GM12878 (cell line): Measurements from ENCODE around the gene LGALS13. TPM values are rescaled to one million over a fixed set of nuclear protein-coding genes. Genes with fewer than 3 reads are reported as not detected.

Experiments used
- ATAC-seq: fragments of 200-7000 bp; cut with Tn5 transposase; 3 replicates; pipeline ENCODE4 v1.9.1; 2020; ENCODE audit warnings: mild to moderate bottlenecking, moderate library complexity
- BruUV-seq: library from RNA; stranded (reverse); fragments of 400-500 nt; replicated peaks from 2 replicates; lab custom pipeline; 2021; lab: Mats Ljungman, UMichigan
- CTCF ChIA-PET: fragments of 300-600 bp; sonication (Branson Sonifier 250); formaldehyde crosslinking; extraction: SDS; loops from one replicate; lab custom pipeline; 2021; ENCODE audit warnings: inconsistent platforms; lab: Yijun Ruan, JAX
- POLR2A ChIA-PET: fragments of 350-600 bp; formaldehyde crosslinking; extraction: SDS; loops from one replicate; lab custom pipeline; 2021; ENCODE audit warnings: inconsistent platforms; lab: Charles Lee
- RAD21 ChIA-PET: fragments of 300-600 bp; sonication (Branson Sonifier 250); formaldehyde crosslinking; loops from one replicate; lab custom pipeline; 2023; ENCODE audit warnings: antibody characterized with exemption; ENCODE audit not compliant: unreplicated experiment; lab: Charles Lee
- SMC1A ChIA-PET: fragments of 300-600 bp; sonication (Branson Sonifier 250); formaldehyde crosslinking; loops from one replicate; lab custom pipeline; 2023; ENCODE audit not compliant: unreplicated experiment, uncharacterized antibody; lab: Charles Lee
- DNase-seq: peaks from one replicate; pipeline ENCODE4 v3.0.0-alpha.2; 2011; ENCODE audit warnings: low read depth, low spot score
- FAIRE-seq: peaks from 3 replicates; lab custom pipeline; 2011; peaks lifted over from hg19 to GRCh38; lab: Jason Lieb, UNC
- H2AFZ ChIP-seq: 2 replicates; pipeline ENCODE4 v1.6.0; 2011; ENCODE audit warnings: low read depth, low read length, control low read depth; ENCODE audit not compliant: control insufficient read depth
- H3K27ac ChIP-seq: 2 replicates; pipeline ENCODE4 v1.5.1; 2011; ENCODE audit warnings: control low read depth; ENCODE audit not compliant: control insufficient read depth, insufficient read depth
- H3K27me3 ChIP-seq, 2 experiments: replicated peaks in 1 of 2; 2 replicates each; pipeline versions ENCODE4 v1.6.0 to v1.6.1; 2011; ENCODE audit warnings: low read length in 1 of 2; ENCODE audit not compliant: control insufficient read depth in 2 of 2, insufficient read depth in 2 of 2
- H3K36me3 ChIP-seq, 2 experiments: 2 replicates each; pipeline ENCODE4 v1.5.1; 2011; ENCODE audit warnings: low read length in 1 of 2; ENCODE audit not compliant: control insufficient read depth in 2 of 2, insufficient read depth in 2 of 2
- H3K4me1 ChIP-seq: 2 replicates; pipeline ENCODE4 v1.6.1; 2011; ENCODE audit warnings: mild to moderate bottlenecking, low read length, moderate library complexity, mixed read lengths; ENCODE audit not compliant: control insufficient read depth, insufficient read depth
- H3K4me2 ChIP-seq: 2 replicates; pipeline ENCODE4 v1.6.0; 2011; ENCODE audit warnings: control low read depth; ENCODE audit not compliant: control insufficient read depth, insufficient read depth
- H3K4me3 ChIP-seq: fragments of 200-600 bp; sonication (generic); 2 replicates; pipeline ENCODE4 v1.5.1; 2016
- H3K79me2 ChIP-seq: 2 replicates; pipeline ENCODE4 v1.6.0; 2011; ENCODE audit warnings: low read length; ENCODE audit not compliant: control insufficient read depth, insufficient read depth
- H3K9ac ChIP-seq: 2 replicates; pipeline ENCODE4 v1.8.0; 2011; ENCODE audit warnings: low read length, control low read depth, mixed read lengths; ENCODE audit not compliant: control insufficient read depth, insufficient read depth
- H3K9me3 ChIP-seq: replicated peaks from 3 replicates; pipeline ENCODE4 v1.5.1; 2011; ENCODE audit warnings: mild to moderate bottlenecking, low read length; ENCODE audit not compliant: control insufficient read depth, insufficient read depth
- H4K20me1 ChIP-seq: 2 replicates; pipeline ENCODE4 v1.6.0; 2011; ENCODE audit not compliant: control insufficient read depth, insufficient read depth
- ATF2 ChIP-seq: IDR thresholded peaks from 2 replicates; pipeline ENCODE4 v1.6.1; 2012; ENCODE audit warnings: low read length, inconsistent platforms
- ETV6 ChIP-seq, 2 experiments: fragments of 450-650 bp in 1 of 2; IDR thresholded peaks in 1 of 2; conservative IDR thresholded peaks in 1 of 2; 2 replicates each; pipeline ENCODE4 v1.6.1; 2014; ENCODE audit warnings: antibody characterized with exemption in 1 of 2, borderline replicate concordance in 1 of 2, low read depth in 1 of 2, mild to moderate bottlenecking in 1 of 2, moderate library complexity in 1 of 2
- EZH2 ChIP-seq: IDR thresholded peaks from 2 replicates; pipeline ENCODE4 v1.6.1; 2012; ENCODE audit warnings: low read depth, mild to moderate bottlenecking, control low read depth, inconsistent platforms, low read length, borderline replicate concordance; ENCODE audit not compliant: control insufficient read depth
- IKZF1 ChIP-seq: fragments of 450-650 bp; conservative IDR thresholded peaks from 2 replicates; pipeline ENCODE4 v1.6.1; 2017; ENCODE audit warnings: antibody characterized with exemption, mild to moderate bottlenecking
- IKZF2 ChIP-seq, 2 experiments: fragments of 450-650 bp; IDR thresholded peaks; 2 replicates each; pipeline ENCODE4 v1.6.1; 2017; ENCODE audit warnings: mild to moderate bottlenecking in 2 of 2, moderate library complexity in 2 of 2
- IRF4 ChIP-seq: IDR thresholded peaks from 2 replicates; pipeline ENCODE4 v1.6.1; 2011; ENCODE audit warnings: low read depth, low read length
- KAT2A ChIP-seq: conservative IDR thresholded peaks from 2 replicates; pipeline ENCODE4 v1.6.1; 2011; ENCODE audit warnings: low read depth, low read length; ENCODE audit not compliant: control insufficient read depth
- MEF2A ChIP-seq: IDR thresholded peaks from 2 replicates; pipeline ENCODE4 v1.6.1; 2011; ENCODE audit warnings: low read depth, mild to moderate bottlenecking, low read length, moderate library complexity; ENCODE audit not compliant: insufficient read depth
- MTA3 ChIP-seq: IDR thresholded peaks from 2 replicates; pipeline ENCODE4 v1.6.1; 2012; ENCODE audit warnings: low read length, inconsistent platforms, borderline replicate concordance
- NFIC ChIP-seq: IDR thresholded peaks from 2 replicates; pipeline ENCODE4 v1.6.1; 2012; ENCODE audit warnings: low read depth, mild to moderate bottlenecking, inconsistent platforms, low read length, moderate library complexity
- POU2F2 ChIP-seq: IDR thresholded peaks from 3 replicates; pipeline ENCODE4 v1.6.1; 2011; ENCODE audit warnings: low read depth, mild to moderate bottlenecking, low read length, borderline replicate concordance
- RB1 ChIP-seq: fragments of 450-650 bp; formaldehyde crosslinking; IDR thresholded peaks from 2 replicates; pipeline ENCODE4 v1.6.1; 2017; ENCODE audit warnings: mild to moderate bottlenecking, borderline replicate concordance
- RUNX3 ChIP-seq: IDR thresholded peaks from 2 replicates; pipeline ENCODE4 v1.6.1; 2012; ENCODE audit warnings: low read length, inconsistent platforms
- SIX5 ChIP-seq: IDR thresholded peaks from 2 replicates; pipeline ENCODE4 v1.6.1; 2011; ENCODE audit warnings: mild to moderate bottlenecking, low read depth, low read length, moderate library complexity; ENCODE audit not compliant: severe bottlenecking
- SREBF1 ChIP-seq: IDR thresholded peaks from 2 replicates; pipeline ENCODE4 v1.6.1; 2012; ENCODE audit warnings: mild to moderate bottlenecking, low read length
- YBX1 ChIP-seq: fragments of 450-650 bp; IDR thresholded peaks from 2 replicates; pipeline ENCODE4 v1.6.1; 2016; ENCODE audit warnings: antibody characterized with exemption
- WGBS: methylation state at CpG from one replicate; pipeline ENCODE4 v1.1.6; 2016; ENCODE audit warnings: low lambda C conversion rate; ENCODE audit not compliant: insufficient replicate concordance, insufficient coverage; ENCODE audit errors: missing lambda C conversion rate; 5-methylcytosine and 5-hydroxymethylcytosine counted together
- in situ Hi-C: fragments of 300-500 bp; cut with MboI; formaldehyde crosslinking; loops from 9 replicates; pipeline ENCODE4 v1.14.3; 2018; ENCODE audit warnings: mixed read lengths
- intact Hi-C: fragments of 100-400 bp; cut with micrococcal nuclease; formaldehyde crosslinking; loops from one replicate; pipeline ENCODE4 v1.14.2; 2022; ENCODE audit not compliant: unreplicated experiment
- polyA plus RNA-seq, 11 experiments: library from polyadenylated mRNA; depleted of rRNA in 4 of 11; unstranded in 6 of 11; stranded (reverse) in 5 of 11; fragments of >200 nt; fragmentation: Nextera tagmentation in 4 of 11; fragmentation: Illumina TruSeq in 1 of 11; extraction: Ambion mirVana in 4 of 11; extraction: Trizol in 1 of 11; gene quantifications; 1 replicate in 1 of 11; 2 replicates in 10 of 11; pipeline versions ENCODE4 v1.2.1 to v1.2.3, GENCODE V29; 2011 to 2016; ENCODE audit warnings: inconsistent platforms in 2 of 11, missing spikeins in 2 of 11, low read depth in 1 of 11
- total RNA-seq, 4 experiments: library from RNA; depleted of rRNA in 3 of 4; stranded (reverse); fragments of >200 nt in 3 of 4; fragmentation: Illumina TruSeq in 1 of 4; extraction: Trizol in 1 of 4; gene quantifications; 2 replicates each; pipeline versions ENCODE4 v1.2.1 to v1.2.3, GENCODE V29; 2013 to 2021

The LGALS13 gene
- total and polyA plus RNA-seq, 10 of the 15 experiments (the other 5 are each of a cell fraction or from before 2014, with no cell fraction given) = not detected

GRCh38 chr19:39582891-39583625 is 19.3 kb upstream of the LGALS13 start:
- peak overlapping the region; percentile 66 for H3K4me2 ChIP-seq
- no peaks in the 10 kb centered on the region for H3K79me2 ChIP-seq
- ChIA-PET RAD21 (no interaction called here), CTCF (no interaction called here), POLR2A (no interaction called here), SMC1A (no interaction called here)
- no peaks in the 10 kb centered on the region for H4K20me1 ChIP-seq
- H3K9me3 ChIP-seq = no peaks in the 10 kb centered on the region
- in situ Hi-C loops (no loop called here), intact Hi-C loops (no loop called here)
- WGBS = 0% methylated on average over 8 of the region's 8 CpGs
- TF ChIP-seq YBX1 = no peak
- TF ChIP-seq IKZF1 = peak; percentile 31; the same call in 1 of the 2 replicates
- 0 out of 2 replicates have a peak, but pooled peaks have one; percentile 6 for TF ChIP-seq IRF4
- peak; percentile 63; the same call in 1 of the 2 replicates for TF ChIP-seq NFIC
- 0 out of 2 replicates have a peak, but pooled peaks have one; percentile 9 for TF ChIP-seq ATF2
- no peak for TF ChIP-seq IKZF2 (IDR thresholded peaks at IDR 0.05)
- TF ChIP-seq POU2F2 = peak; percentile 54; the same call in 1 of the 3 replicates
- TF ChIP-seq MTA3 = peak; percentile 30; the same call in 1 of the 2 replicates
- no peak for TF ChIP-seq RB1
- TF ChIP-seq RUNX3 = peak; percentile 65
- 0 out of 4 replicates have a peak, but pooled peaks of 1 of the 2 experiments have one; percentile 32 for TF ChIP-seq ETV6 (conservative IDR thresholded peaks at IDR 0.05 in 1 of 2, IDR thresholded peaks at IDR 0.05 in 1 of 2; ENCODE audit: borderline replicate concordance in 1 of 2, low read depth in 1 of 2)
- TF ChIP-seq MEF2A = 0 out of 2 replicates have a peak, but pooled peaks have one; percentile 16
- no peak for TF ChIP-seq KAT2A
- no peak for TF ChIP-seq SREBF1
- TF ChIP-seq SIX5 = no peak
- no peak for TF ChIP-seq EZH2
- no peak overlapping the region for H2AFZ ChIP-seq
- no peaks in the 10 kb centered on the region for H3K36me3 ChIP-seq
- peak overlapping the region; percentile 48 for H3K27ac ChIP-seq
- FAIRE-seq (no peak), DNase-seq (peak; percentile 12), ATAC-seq (no peak; the same call in 2 of the 3 replicates)
- no peak overlapping the region; the same call in 1 of the 2 replicates for H3K4me3 ChIP-seq
- no peaks in the 10 kb centered on the region for H3K27me3 ChIP-seq
- peaks cover 13% of the 10 kb centered on the region for H3K4me1 ChIP-seq
- BruUV-seq = no TSS peak
- no peak overlapping the region for H3K9ac ChIP-seq
